GM13976 (cell line): Measurements from ENCODE around the gene RALGAPB.

Experiments
- DNase-seq: peaks from one replicate; pipeline ENCODE4 v3.0.0; 2012; ENCODE audit warnings: low spot score
- CTCF ChIP-seq: IDR thresholded peaks from 2 replicates; pipeline ENCODE4 v1.5.1; 2012; ENCODE audit warnings: borderline replicate concordance, mild to moderate bottlenecking; ENCODE audit not compliant: insufficient read depth; ENCODE audit errors: extremely low read depth, missing control alignments, control extremely low read depth
- in situ Hi-C: fragments of 300-500 bp; cut with MboI; formaldehyde crosslinking; loops from one replicate; pipeline ENCODE4 v1.12.0; 2022; ENCODE audit warnings: low sequenced_read_pairs, mixed read lengths, inconsistent platforms; ENCODE audit not compliant: unreplicated experiment

The RALGAPB gene

GRCh38 chr20:38607351-38607750, 134.7 kb downstream of the RALGAPB start:
- no peak for DNase-seq
- in situ Hi-C loops = no loop called here
- TF ChIP-seq CTCF = no peak

- DNase-seq = no peak
- in situ Hi-C loops = no loop called here
- TF ChIP-seq CTCF = no peak
Measured at GRCh38 chr20:38608188-38608587, 135.5 kb downstream of the RALGAPB start.

- in situ Hi-C loops = no loop called here
- DNase-seq = no peak
- no peak for TF ChIP-seq CTCF
Measured at GRCh38 chr20:38609815-38610214, 137.2 kb downstream of the RALGAPB start.

- in situ Hi-C loops = no loop called here
- TF ChIP-seq CTCF = no peak
- no peak for DNase-seq
Measured at GRCh38 chr20:38610521-38610920, 137.9 kb downstream of the RALGAPB start.

GRCh38 chr20:38612751-38613515, 140.3 kb downstream of the RALGAPB start:
- no peak for TF ChIP-seq CTCF
- DNase-seq = no peak
- in situ Hi-C loops = no loop called here

GRCh38 chr20:38615283-38615682, 142.6 kb downstream of the RALGAPB start:
- DNase-seq = no peak
- TF ChIP-seq CTCF = no peak
- in situ Hi-C loops = no loop called here
